ENCODE data around the gene ZC3H4.
"Not testable (repeated sequence)": the region's sequence is repeated elsewhere in the genome, so short reads cannot be mapped to it uniquely, and the experiment has no call there.

DNA sequence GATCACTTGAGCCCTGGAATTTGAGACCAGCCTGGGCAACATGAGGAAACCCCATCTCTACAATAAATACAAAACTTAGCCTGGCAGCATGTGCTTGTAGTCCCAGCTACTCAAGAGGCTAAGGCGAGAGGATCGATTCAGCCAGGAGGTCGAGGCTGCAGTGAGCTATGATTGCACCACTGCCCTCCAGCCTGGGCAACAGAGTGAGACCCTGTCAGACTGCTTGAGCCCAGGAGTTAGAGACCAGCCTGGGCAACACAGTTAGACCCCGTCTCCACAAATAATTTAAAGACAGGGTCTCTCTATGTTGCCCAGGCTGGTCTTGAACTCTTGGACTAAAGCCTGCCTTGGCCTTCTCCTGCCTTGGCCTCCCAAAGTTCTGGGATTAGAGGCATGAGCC lies 12.5 kb downstream of the ZC3H4 start:
- TF ChIP-seq, protein P1, sequence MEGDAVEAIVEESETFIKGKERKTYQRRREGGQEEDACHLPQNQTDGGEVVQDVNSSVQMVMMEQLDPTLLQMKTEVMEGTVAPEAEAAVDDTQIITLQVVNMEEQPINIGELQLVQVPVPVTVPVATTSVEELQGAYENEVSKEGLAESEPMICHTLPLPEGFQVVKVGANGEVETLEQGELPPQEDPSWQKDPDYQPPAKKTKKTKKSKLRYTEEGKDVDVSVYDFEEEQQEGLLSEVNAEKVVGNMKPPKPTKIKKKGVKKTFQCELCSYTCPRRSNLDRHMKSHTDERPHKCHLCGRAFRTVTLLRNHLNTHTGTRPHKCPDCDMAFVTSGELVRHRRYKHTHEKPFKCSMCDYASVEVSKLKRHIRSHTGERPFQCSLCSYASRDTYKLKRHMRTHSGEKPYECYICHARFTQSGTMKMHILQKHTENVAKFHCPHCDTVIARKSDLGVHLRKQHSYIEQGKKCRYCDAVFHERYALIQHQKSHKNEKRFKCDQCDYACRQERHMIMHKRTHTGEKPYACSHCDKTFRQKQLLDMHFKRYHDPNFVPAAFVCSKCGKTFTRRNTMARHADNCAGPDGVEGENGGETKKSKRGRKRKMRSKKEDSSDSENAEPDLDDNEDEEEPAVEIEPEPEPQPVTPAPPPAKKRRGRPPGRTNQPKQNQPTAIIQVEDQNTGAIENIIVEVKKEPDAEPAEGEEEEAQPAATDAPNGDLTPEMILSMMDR (IDR thresholded peaks at IDR 0.05): not testable (repeated sequence)
- TF ChIP-seq, protein P2, sequence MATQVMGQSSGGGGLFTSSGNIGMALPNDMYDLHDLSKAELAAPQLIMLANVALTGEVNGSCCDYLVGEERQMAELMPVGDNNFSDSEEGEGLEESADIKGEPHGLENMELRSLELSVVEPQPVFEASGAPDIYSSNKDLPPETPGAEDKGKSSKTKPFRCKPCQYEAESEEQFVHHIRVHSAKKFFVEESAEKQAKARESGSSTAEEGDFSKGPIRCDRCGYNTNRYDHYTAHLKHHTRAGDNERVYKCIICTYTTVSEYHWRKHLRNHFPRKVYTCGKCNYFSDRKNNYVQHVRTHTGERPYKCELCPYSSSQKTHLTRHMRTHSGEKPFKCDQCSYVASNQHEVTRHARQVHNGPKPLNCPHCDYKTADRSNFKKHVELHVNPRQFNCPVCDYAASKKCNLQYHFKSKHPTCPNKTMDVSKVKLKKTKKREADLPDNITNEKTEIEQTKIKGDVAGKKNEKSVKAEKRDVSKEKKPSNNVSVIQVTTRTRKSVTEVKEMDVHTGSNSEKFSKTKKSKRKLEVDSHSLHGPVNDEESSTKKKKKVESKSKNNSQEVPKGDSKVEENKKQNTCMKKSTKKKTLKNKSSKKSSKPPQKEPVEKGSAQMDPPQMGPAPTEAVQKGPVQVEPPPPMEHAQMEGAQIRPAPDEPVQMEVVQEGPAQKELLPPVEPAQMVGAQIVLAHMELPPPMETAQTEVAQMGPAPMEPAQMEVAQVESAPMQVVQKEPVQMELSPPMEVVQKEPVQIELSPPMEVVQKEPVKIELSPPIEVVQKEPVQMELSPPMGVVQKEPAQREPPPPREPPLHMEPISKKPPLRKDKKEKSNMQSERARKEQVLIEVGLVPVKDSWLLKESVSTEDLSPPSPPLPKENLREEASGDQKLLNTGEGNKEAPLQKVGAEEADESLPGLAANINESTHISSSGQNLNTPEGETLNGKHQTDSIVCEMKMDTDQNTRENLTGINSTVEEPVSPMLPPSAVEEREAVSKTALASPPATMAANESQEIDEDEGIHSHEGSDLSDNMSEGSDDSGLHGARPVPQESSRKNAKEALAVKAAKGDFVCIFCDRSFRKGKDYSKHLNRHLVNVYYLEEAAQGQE (IDR thresholded peaks at IDR 0.05; ENCODE audit: insufficient read depth in 1 of 2, low read depth in 2 of 2, low read length in 1 of 2): not testable (repeated sequence)
- TF ChIP-seq SIN3A (IDR thresholded peaks at IDR 0.05; ENCODE audit: borderline replicate concordance, insufficient read depth, low read depth, low read length): not testable (repeated sequence)
